ENCODE data around the gene MACROD2.

The MACROD2 gene

DNA sequence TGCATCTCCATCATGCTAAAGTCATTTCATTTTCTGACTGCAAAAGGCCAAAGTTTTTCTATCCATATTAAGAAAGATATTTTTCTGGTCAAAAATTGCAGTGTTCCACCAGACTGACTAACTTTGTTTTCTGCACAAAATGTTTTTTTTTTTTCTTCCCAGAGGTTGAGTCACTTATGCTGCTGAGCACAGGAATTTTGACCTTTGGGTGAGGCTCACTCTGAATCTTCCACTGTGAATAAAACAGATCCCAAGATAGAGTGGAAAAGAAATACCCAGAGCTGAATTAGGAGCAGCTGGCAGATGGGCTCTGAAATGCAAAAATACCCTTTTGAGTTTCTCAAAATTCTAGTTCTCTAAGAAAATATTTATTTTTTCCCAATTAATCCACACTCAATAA lies 1581.1 kb downstream of the MACROD2 start:
- no peak for DNase-seq

GRCh38 chr20:15578113-15578512 lies 1582.8 kb downstream of the MACROD2 start:
- no peak for DNase-seq

DNA sequence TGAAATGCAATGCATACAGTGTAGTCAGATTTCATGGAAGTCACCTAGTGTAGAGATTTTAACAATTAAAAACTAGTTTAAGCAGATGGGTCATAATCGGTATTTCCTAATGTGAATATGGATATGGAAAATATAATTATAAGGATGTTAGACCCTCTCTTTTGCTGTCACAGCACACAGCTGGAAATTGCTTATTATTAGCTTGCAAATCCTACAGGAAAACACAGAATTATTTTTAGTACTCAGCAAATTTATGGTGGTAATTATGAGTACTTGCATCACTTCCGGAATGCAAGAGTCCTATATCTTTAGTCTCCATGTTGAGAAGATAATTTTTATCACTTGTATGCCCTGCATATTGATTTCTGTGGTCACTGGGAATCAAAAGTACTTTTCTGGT lies 1584.4 kb downstream of the MACROD2 start:
- DNase-seq: no peak

- DNase-seq: no peak
These were observed 1586.9 kb downstream of the MACROD2 start for GRCh38 chr20:15582146-15582760.

DNA sequence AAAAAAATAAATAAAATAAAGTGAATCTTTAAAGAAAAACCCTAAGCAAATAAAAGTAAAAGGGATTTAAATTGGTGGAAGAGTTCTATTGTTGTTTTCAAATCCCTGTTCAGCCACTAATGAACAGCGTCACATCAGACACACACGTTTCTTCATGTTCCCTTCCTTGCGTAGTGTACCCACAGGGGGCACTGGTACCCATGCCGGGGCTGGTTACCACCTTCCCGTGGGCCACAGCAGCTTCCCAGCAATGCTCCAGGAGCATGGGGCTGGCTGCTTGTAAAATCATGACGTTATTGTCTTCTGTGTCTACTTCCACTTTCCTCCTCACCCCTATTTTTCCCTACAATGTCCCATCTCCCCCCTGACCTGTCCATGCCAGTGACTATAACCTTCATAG lies 1589.2 kb downstream of the MACROD2 start:
- no peak for DNase-seq

GRCh38 chr20:15593081-15593480 lies 1597.8 kb downstream of the MACROD2 start:
- DNase-seq: no peak

- DNase-seq: no peak
These were observed 1598.9 kb downstream of the MACROD2 start for GRCh38 chr20:15594158-15594695.

GRCh38 chr20:15596220-15596890 lies 1601.0 kb downstream of the MACROD2 start:
- DNase-seq: no peak

DNA sequence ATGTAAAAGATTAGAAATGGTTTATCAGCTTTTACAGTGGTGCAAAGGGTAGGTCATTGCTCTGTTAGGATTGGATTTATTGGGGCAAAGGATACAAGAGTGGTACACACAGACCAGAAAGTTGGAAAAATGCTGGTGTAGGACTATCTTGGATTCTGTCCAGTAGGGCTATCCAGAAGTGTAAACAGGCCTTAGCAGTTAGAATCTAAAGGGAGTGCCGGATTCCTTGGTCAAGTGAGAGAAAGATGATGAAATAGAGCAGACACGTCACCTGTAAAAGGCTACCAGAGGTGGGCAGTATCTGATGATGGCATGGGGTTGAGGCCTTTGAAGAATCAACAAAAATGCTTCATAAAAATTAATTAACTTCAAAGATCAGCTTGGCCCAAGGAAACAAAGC lies 1602.0 kb downstream of the MACROD2 start:
- no peak for DNase-seq

DNA sequence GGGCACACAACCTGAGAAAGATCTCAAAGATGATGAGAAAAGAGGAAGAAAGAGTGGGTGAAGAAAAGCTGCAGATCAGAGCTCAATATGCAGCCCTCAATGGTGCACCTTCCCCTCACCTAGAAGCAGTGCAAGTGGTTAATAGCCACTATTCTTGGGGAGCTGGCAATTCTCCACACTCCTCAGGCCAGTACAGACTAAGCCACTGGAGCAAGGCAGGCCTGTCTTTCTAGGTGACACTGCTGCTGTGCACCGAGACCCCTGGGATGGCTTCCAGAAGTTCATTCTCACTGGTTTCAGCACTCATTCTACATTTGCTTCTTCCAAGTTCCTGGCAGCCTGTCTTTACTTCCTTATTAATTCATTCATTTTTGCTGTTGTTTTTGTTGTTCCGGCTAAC lies 1604.6 kb downstream of the MACROD2 start:
- DNase-seq: no peak

DNA sequence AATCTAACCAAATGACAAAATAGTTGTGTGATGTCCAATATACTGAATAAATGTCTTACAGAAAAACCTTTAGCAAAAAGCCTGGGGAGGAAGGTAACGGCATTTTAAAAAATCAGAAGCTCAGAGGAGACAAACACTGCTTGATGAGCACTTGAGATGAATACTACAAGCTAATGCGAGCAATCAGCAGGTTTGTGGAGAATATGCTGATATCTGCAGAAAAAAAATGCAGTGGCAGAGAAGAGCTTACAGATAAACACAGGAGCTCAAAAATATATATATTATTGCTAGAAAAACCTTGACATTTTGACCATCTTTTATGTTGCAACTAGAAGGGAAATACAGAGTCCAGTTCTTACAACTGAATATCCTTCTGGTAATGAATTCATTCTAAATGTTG lies 1605.2 kb downstream of the MACROD2 start:
- no peak for DNase-seq

- no peak for DNase-seq
These were observed 1608.2 kb downstream of the MACROD2 start for GRCh38 chr20:15603506-15603905.

DNA sequence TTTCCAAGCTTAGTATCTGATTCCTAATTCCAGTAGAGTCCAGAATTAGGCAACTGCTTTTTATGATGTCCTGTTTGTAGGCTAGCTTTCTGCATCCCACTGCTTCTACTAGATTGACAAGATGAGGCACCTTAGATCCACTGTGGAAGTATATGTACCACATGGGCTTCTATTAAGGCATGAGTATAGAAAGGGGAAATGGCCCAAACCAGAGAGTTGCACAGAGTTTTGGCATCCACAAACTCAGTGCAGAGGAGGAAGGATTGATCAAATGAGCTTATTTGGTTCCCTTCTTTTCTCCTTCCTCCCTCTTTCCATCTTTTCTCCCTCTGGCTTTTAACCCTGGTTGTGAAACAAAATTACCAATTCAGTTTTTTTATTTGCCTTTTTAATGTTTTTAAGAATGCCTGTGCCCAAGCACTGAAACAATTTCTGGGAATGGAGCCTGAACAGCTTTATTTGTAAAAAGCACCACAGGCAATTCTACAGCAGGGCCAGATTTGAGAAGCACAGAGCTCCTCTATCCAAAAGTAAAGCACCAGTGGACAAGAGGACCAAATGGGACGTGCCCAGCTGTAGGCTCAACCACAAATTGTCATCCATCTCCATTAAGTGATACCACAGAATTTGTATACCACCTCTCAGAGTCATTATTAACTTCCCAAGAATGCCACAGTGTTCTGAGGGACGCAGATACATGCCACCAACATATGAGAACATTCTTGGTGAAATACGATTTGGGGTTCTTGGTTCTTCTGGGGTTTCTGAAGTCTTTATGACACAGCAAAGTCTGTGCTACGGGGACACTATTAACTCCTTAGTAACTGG lies 1608.9 kb downstream of the MACROD2 start:
- DNase-seq: no peak

DNA sequence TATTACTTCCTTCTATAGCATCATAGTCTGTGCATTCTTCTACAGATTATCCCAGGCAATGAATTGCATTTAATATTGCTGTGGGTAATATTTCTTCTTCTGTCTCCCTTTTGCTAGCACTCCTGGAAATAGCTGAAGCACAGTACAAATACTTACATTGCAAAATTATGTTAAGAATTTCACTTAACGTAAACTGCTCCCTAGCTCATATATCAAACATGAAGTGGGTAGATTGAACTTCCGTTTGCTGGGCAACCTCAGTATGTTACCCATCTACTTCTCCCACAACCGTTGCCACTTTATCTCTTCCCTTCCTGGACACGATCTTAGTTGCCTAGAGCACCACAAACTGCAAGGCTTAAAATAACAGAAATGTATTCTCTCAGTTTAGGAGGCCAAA lies 1614.6 kb downstream of the MACROD2 start:
- no peak for DNase-seq

GRCh38 chr20:15610787-15611186 lies 1615.5 kb downstream of the MACROD2 start:
- no peak for DNase-seq

DNA sequence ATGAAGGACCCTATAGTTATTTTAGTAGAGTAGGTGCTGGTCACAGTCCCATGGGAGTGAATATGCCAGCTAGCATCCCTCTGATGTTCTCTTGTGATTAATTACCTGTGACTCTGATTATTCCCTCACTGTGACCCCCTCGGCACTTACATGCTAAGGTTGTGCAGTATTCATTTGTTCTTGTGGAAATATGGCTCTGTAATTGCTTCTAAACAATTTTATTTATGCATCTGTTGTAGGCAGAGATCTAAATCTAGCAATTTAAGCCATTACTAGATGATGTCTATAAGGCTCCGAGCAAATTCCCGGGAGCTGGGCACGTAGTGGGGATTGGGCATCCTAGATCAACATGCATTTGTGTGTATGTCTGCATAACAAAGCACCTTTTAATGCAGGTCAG lies 1616.2 kb downstream of the MACROD2 start:
- no peak for DNase-seq

- DNase-seq: no peak
These were observed 1616.9 kb downstream of the MACROD2 start for GRCh38 chr20:15612198-15612597.

DNA sequence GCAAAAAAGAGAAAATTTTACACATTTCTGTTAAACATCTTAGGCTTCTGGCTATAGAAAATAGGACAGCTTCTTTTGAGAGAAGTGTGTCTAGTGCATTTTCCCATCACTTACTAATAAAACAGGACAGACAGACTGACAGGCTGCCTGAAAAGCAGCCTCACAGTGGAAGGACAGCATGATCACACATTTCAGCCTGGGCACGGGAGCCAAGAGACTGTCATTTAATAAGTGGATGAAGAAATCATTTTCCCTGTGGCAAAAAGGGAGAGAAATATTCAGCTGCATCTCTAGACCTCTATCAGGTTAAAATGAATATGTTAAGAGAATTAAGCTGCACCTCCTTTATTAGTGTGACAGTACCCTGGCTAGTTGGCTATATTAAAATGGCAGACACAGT lies 1617.5 kb downstream of the MACROD2 start:
- DNase-seq: no peak

DNA sequence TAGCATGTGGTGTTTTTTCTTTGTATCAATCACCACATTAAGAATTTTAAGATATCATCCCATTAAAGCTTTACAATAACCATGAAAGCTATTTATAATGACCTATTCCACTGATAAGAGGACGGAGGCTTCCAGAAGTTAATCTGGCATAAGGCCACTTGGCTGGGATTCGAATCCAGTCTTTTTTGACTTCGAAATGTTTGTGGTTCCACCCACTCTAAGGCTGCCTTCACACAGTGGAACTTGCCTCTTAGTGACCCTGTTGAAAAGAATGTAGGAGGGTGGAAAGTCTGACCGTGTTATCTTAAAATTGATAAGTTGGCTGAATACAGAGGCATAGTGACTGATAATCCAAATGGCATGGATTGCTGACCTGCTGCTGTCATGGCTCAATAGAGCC lies 1618.2 kb downstream of the MACROD2 start:
- DNase-seq: no peak

GRCh38 chr20:15616626-15617025 lies 1621.3 kb downstream of the MACROD2 start:
- DNase-seq: no peak

- DNase-seq: no peak
These were observed 1622.8 kb downstream of the MACROD2 start for GRCh38 chr20:15618110-15618509.

DNA sequence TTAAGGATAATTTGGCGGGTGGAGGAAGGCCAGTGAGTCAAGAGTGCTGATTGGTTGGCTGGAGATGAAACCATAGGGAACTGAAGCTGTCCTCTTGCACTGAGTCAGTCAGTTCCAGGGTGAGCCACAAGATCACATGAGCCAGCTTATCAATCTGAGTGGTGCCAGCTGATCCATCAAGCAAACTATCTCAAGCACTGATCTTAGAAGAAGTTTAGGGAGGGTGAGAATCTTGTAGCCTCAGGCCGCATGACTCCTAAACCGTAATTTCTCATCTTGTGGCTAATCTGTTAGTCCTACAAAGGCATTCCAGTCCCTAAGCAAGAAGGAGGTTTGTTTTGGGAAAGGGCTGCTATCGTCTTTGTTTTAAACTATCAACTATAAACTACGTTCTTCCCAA lies 1623.6 kb downstream of the MACROD2 start:
- no peak for DNase-seq

DNA sequence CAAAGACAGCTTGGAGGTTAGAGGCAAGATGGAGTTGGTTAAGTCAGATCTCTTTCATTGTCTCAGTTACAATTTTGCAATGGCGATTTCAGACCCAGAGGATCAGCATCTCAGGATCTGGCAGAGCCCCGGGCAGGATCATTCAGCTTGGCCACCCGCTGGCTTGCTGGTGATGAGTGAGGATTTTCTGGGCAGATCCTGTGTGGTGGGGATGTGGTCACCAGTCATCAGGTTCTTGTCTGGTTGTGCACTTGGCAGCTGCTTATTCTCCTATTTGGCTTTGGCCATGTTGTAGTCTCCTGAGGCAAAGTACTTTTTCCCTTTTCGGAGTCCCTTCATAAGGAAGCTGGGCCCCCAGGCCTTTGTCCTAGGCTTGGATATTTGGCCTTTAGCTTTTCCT lies 1624.0 kb downstream of the MACROD2 start:
- DNase-seq: no peak

DNA sequence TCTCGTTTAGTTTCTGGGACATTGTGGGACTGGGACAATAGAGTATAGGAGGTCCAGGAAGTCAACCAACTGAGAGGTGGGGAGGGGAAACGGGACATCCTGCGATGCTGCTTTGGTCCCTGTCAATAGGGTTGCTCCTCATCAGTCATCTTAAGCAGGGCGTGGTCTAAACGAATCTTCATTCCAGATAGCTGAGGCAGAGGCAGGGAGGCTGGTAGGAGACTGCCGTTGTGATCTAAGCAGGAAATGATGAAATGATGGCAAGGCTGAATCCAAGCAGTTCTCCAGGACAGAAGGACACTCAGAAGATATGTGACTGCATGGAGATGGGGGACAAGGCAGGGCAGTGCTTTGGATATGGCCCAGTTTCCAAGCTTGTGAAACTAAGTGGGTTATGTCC lies 1624.5 kb downstream of the MACROD2 start:
- no peak for DNase-seq
